ENCODE results near the gene MFNG. TPM values are rescaled to one million over a fixed set of nuclear protein-coding genes. Genes with fewer than 3 reads are reported as not detected.

MFNG gene
- total RNA-seq, 4 donors from 2014 or later, result 7.5 to 23.1 (median 18.5) TPM

- no peaks in the 10 kb centered on the region for H3K9me3 ChIP-seq
- DNase-seq (ENCODE audit: extremely low spot score), result no peak
- peaks cover 0 to 99% (median 17%) of the 10 kb centered on the region in 4 donors for H3K27me3 ChIP-seq
- no peaks in the 10 kb centered on the region for H3K36me3 ChIP-seq
- WGBS, result 42% methylated on average over 18 of the region's 18 CpGs
- intact Hi-C loops (cut with DNase I), result no loop called here
- peak overlapping the region in 3 of 4 donors; percentile 17 to 37 (median 20) for H3K4me3 ChIP-seq
- peaks cover 4 to 19% (median 13%) of the 10 kb centered on the region in 4 donors for H3K4me1 ChIP-seq
- no peak overlapping the region for H3K27ac ChIP-seq (replicated peaks in 1 of 4)
- no peak for TF ChIP-seq EP300 (IDR thresholded peaks at IDR 0.05)
- TF ChIP-seq POLR2AphosphoS5 (IDR thresholded peaks at IDR 0.05), result no peak
- no peak for TF ChIP-seq POLR2A (IDR thresholded peaks at IDR 0.05; ENCODE audit: low read depth)
These were observed 65.3 kb downstream of the MFNG start for GRCh38 chr22:37420686-37421467.

GRCh38 chr22:37419969-37420685, 66.1 kb downstream of the MFNG start:
- intact Hi-C loops (cut with DNase I), result no loop called here

GRCh38 chr22:37419370-37419968, 66.7 kb downstream of the MFNG start:
- H3K4me3 ChIP-seq, result peak overlapping the region; percentile 17 to 37 (median 28)
- 50% methylated on average over 9 of the region's 43 CpGs for WGBS
- DNase-seq (ENCODE audit: extremely low spot score), result no peak
- intact Hi-C loops (cut with DNase I), result no loop called here
- H3K9me3 ChIP-seq, result no peaks in the 10 kb centered on the region
- peaks cover 4 to 19% (median 13%) of the 10 kb centered on the region in 4 donors for H3K4me1 ChIP-seq
- no peak overlapping the region for H3K27ac ChIP-seq (replicated peaks in 1 of 4)
- TF ChIP-seq EP300 (IDR thresholded peaks at IDR 0.05), result no peak
- no peak for TF ChIP-seq CTCF (IDR thresholded peaks at IDR 0.05)
- no peak for TF ChIP-seq POLR2AphosphoS5 (IDR thresholded peaks at IDR 0.05)
- TF ChIP-seq POLR2A (IDR thresholded peaks at IDR 0.05; ENCODE audit: low read depth), result no peak
- peaks cover 0 to 99% (median 16%) of the 10 kb centered on the region in 4 donors for H3K27me3 ChIP-seq
- H3K36me3 ChIP-seq, result no peaks in the 10 kb centered on the region

More at GRCh38 chr22:37419969-37420685, 66.1 kb downstream of the MFNG start:
- Histone ChIP-seq H3K36me3 (no peaks in the 10 kb centered on the region), H3K27ac (replicated peaks in 1 of 4) (no peak overlapping the region), H3K9me3 (no peaks in the 10 kb centered on the region), H3K4me1 (peaks cover 4 to 19% (median 13%) of the 10 kb centered on the region in 4 donors), H3K4me3 (peak overlapping the region; percentile 17 to 37 (median 28)), H3K27me3 (peaks cover 0 to 99% (median 16%) of the 10 kb centered on the region in 4 donors)
- WGBS, result 6% methylated on average over 21 of the region's 70 CpGs
- DNase-seq (ENCODE audit: extremely low spot score), result no peak
- TF ChIP-seq CTCF (IDR thresholded peaks at IDR 0.05), result no peak

Other genes with a start within 250 kb of the MFNG start
- gene RAC2, start 242.1 kb downstream of the MFNG start, total RNA-seq, result 10 to 100 TPM in 1 of 4 donors, 1 to 10 TPM in 3; 4.1 to 21.9 (median 7.2) TPM
- gene CYTH4, start 203.9 kb downstream of the MFNG start, total RNA-seq, result 10 to 100 TPM in 2 of 4 donors, 1 to 10 TPM in 2; 5.1 to 27.3 (median 9.4) TPM
- under 1 TPM in 2 of 4 donors, not detected in 2; 0.17 TPM for gene ELFN2, start 58.9 kb downstream of the MFNG start, total RNA-seq
- gene CARD10, start 33.0 kb upstream of the MFNG start, total RNA-seq, result 10 to 100 TPM in 2 of 4 donors, 1 to 10 TPM in 2; 6.0 to 15.3 (median 8.8) TPM
- 10 to 100 TPM; 19.9 to 38.1 (median 36.7) TPM for gene CDC42EP1, start 74.1 kb upstream of the MFNG start, total RNA-seq
- not detected for gene LGALS2, start 93.7 kb upstream of the MFNG start, total RNA-seq
- gene GGA1, start 122.5 kb upstream of the MFNG start, total RNA-seq, result 10 to 100 TPM; 30.3 to 44.7 (median 40.9) TPM
- gene SH3BP1, start 153.3 kb upstream of the MFNG start, total RNA-seq, result 1 to 10 TPM; 1.5 to 7.5 (median 4.3) TPM
- 10 to 100 TPM in 3 of 4 donors, 1 to 10 TPM in 1; 7.3 to 28.3 (median 17.4) TPM for gene PDXP, start 172.3 kb upstream of the MFNG start, total RNA-seq
- 1,000 to 10,000 TPM in 3 of 4 donors, 100 to 1,000 TPM in 1; 710 to 1,112 (median 1,021) TPM for gene LGALS1, start 189.3 kb upstream of the MFNG start, total RNA-seq
- gene NOL12, start 200.0 kb upstream of the MFNG start, total RNA-seq, result 10 to 100 TPM in 3 of 4 donors, 1 to 10 TPM in 1; 9.1 to 18.4 (median 14.5) TPM
- 100 to 1,000 TPM; 150 to 208 (median 182) TPM for gene TRIOBP, start 210.7 kb upstream of the MFNG start, total RNA-seq